NB4 (cell line): Measurements from ENCODE around the gene FERMT1.

Source experiments
- MYC ChIP-seq: IDR thresholded peaks from 2 replicates; pipeline ENCODE4 v1.6.1; 2011; ENCODE audit warnings: low read depth, low read length
- POLR2A ChIP-seq: IDR thresholded peaks from 2 replicates; pipeline ENCODE4 v1.6.1; 2011; ENCODE audit warnings: mild to moderate bottlenecking; ENCODE audit not compliant: insufficient read length; ENCODE audit errors: extremely low read depth
- TF ChIP-seq, protein P1 (sequence below): IDR thresholded peaks from one replicate; pipeline ENCODE4 v1.5.1; 2012; ENCODE audit warnings: low read depth, low read length

DNA sequence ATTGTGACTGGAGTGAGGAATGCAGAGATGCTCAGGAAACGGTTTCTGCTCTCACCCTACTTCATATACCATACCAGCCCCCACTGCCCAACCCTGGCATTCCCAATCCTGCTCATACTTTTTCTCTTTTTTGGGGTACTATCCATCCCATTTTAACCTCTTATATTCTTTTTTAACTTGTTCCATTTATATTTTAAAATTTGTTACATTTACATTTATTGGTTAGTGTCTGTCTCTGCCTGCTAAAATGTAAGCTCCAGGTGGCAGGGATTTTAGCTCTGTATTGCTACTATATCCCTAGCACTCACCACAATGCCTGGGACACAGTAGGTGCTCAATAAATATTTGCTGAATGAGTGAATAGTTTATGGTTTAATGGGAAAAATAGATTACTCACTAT lies 8.1 kb downstream of the FERMT1 start:
- TF ChIP-seq, protein P1, sequence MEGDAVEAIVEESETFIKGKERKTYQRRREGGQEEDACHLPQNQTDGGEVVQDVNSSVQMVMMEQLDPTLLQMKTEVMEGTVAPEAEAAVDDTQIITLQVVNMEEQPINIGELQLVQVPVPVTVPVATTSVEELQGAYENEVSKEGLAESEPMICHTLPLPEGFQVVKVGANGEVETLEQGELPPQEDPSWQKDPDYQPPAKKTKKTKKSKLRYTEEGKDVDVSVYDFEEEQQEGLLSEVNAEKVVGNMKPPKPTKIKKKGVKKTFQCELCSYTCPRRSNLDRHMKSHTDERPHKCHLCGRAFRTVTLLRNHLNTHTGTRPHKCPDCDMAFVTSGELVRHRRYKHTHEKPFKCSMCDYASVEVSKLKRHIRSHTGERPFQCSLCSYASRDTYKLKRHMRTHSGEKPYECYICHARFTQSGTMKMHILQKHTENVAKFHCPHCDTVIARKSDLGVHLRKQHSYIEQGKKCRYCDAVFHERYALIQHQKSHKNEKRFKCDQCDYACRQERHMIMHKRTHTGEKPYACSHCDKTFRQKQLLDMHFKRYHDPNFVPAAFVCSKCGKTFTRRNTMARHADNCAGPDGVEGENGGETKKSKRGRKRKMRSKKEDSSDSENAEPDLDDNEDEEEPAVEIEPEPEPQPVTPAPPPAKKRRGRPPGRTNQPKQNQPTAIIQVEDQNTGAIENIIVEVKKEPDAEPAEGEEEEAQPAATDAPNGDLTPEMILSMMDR, result no peak
- TF ChIP-seq MYC, result no peak
- no peak for TF ChIP-seq POLR2A
